ENCODE results near the gene TUBA1B.

Gene TUBA1B

GRCh38 chr12:49126852-49127763, 4.1 kb downstream of the TUBA1B start:
- no peak for DNase-seq

GRCh38 chr12:49121047-49121696, 10.0 kb downstream of the TUBA1B start:
- no peak for DNase-seq

DNA sequence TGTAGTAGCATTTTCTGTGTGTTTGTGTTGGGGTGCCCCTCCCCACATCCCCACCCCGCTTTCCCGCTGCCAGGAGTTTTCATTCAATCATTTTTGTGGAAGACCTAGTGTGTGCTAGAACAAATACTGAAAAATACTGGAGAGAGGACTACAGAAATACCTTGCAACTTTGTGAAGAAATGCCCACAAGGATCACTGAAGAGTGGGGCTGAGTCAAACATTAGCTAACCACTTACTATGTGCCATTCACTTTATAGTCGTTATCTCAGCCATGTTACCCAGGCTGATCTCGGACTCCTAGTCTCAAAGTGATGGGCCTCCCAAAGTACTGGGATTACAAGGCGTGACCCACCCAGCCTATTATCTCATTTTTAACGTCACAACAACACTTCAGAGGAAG, 20.0 kb downstream of the TUBA1B start:
- no peak for DNase-seq

DNA sequence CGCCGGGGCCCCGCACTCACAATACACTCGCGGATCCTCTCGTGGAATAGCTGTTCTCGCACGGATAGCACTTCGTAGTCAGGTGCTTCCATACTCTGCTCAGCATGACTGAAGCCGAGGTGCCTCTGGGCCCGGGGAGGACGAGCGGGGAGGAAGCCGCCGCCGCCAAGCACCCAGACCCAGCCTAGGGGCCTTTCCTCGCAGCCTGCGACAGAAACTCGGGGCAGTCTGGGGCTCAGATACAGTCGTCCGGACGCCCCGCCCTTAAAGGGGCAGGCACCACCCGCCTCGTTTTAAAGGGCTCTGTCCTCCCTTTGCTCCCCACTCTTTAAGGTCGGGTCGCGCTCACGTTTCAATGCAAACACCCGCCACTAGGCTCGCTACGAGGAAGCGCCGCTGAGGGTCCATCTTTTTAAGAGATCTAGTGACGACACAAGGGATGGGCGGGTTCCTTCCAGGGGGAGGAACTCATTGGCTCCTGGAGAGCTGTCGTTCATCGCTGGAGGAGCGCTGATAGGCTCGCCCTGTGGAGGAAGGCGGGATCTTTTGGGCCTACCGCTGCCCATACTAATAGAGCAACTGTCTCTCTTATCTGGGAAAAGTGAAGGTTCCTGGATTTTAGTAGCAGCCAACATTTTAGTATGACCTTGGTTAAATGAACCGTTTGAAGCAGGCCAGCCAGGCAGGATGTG, 20.6 kb downstream of the TUBA1B start, which contains the start of gene LMBR1L:
Gene LMBR1L, minus strand, starts transcription at position 384 of the 692 bp plus-strand sequence. Its CDS starts 292 bp downstream, at position 92.
- DNase-seq: peak; percentile 89

- DNase-seq: no peak
These were observed 21.3 kb downstream of the TUBA1B start for GRCh38 chr12:49109641-49110463.

DNA sequence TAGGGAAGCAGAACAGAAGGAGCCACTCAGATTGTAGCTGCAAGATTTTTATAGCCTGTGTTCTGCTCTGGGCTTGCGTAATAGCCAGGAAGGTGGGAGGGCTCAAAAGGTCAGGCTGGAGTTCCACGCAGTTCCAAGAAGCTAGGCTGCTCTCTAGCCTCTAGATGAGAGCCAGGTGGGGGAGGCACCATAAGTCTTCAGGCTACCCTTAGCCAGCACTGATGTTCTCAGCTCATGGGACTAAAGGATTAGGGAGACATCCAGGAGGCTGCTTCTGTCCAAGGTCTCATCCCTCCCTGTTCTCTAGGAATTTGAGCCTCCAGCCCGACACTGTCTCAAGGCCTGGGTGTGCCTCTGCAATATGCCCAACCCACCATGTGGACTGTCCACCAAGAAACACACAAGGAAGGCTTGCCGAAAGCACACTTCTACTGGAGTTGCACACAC, 22.2 kb downstream of the TUBA1B start:
- no peak for DNase-seq

DNA sequence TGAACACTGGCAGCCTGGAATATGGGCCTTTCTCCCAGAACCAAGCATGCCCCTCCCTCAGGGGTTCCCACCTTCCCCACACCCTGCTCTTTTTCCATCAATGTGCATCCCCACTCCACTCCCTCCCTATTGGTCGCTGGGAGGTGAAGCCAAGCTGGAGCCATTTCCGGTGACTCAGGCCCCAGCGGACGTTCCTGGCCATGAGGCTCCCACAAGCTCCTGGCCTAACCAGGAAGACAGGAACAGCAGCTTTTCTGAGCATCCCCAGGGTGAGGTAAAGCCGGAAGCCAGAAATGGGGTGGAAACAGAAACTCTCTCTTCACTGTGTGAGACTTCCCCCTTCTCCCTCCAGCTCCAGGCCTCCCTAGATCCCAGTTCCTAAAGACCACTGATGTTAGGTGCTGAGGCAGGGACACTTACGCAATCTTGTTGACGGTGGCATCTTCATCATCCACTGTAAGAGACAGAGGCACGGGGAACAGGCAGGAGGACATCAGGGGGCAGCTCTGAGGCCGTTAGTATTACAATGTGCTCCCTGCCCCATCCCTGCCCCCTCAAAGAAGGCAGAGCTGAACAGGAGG, 25.6 kb downstream of the TUBA1B start:
- DNase-seq: no peak

DNA sequence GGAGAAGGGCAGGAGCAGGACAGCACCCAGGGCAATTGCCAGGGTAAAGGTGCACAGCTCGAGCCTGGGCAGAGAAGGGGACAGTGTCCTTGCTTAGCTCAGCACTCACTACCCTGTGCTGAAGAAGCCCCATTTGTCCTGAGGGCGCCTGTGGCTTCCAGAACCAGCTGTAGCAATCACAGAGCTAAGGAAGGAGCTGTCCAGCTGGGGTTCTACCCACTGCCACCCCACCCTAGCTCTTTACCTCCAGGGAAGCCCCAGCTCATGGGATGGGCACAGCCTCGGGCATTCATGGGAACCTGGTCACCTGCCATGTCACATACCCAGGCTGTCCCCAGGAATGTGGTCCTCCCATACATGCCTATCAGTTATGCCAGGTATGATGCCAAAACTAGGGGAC, 26.4 kb downstream of the TUBA1B start:
- no peak for DNase-seq

- DNase-seq: no peak
These were observed 30.8 kb downstream of the TUBA1B start for GRCh38 chr12:49100380-49100779.

DNA sequence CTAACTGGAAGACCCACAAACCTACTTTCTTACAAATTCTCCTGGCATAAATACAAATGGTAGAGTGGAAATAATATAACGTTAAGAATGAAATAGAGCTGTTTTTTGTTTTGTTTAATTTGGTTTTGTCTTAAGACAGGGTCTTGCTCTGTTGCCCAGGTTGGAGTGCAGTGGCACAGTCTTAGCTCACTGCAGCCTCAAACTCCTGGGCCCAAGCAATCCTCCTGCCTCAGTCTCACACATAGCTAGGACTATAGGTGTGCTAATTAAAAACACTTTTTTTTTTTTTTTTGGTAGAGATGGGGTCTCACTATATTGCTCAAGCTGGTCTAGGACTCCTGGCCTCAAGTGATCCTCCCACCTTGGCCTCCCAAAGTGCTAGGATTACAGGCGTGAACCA, 32.5 kb downstream of the TUBA1B start:
- no peak for DNase-seq

- DNase-seq: peak; percentile 24
These were observed 33.2 kb downstream of the TUBA1B start for GRCh38 chr12:49098035-49098451.

DNA sequence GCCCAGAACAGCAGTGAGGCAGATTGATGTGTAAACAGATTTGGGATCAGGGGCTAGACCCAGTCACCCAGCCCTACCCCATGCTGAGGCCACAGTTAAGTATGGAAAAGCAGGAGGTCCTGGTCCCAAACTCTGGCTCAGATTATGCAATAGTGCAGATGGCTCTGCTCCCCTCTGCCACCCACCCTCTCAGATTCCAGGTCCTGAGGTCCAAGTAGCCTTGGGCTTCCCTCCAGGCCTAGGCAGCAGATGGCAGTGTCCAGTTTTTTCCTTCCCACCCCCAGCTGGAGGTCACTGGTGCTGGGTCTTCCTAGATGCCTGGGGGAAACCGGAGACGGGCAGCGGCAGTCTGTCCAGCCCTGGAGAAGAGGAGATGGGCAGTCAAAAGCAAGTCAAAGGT, 33.8 kb downstream of the TUBA1B start:
- DNase-seq: no peak

DNA sequence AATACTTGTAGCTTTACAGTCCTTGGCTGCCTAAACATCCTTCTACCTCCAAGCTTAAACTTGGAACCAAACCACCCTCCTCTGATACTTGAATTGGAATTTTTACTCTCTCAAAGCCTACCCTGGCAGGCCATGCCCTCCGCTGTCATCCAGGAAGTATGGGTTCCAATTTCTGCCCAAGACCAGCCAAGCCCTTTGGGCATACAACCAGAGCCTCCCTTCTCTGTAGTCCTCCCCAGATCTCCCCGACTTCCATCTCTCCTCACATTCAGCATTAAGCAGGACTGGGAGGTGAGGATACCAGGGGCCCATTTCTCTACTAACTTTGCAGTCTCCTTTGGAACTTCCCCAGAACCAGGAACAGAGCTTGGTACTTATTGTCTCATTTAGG, 36.2 kb downstream of the TUBA1B start:
- DNase-seq: no peak

DNA sequence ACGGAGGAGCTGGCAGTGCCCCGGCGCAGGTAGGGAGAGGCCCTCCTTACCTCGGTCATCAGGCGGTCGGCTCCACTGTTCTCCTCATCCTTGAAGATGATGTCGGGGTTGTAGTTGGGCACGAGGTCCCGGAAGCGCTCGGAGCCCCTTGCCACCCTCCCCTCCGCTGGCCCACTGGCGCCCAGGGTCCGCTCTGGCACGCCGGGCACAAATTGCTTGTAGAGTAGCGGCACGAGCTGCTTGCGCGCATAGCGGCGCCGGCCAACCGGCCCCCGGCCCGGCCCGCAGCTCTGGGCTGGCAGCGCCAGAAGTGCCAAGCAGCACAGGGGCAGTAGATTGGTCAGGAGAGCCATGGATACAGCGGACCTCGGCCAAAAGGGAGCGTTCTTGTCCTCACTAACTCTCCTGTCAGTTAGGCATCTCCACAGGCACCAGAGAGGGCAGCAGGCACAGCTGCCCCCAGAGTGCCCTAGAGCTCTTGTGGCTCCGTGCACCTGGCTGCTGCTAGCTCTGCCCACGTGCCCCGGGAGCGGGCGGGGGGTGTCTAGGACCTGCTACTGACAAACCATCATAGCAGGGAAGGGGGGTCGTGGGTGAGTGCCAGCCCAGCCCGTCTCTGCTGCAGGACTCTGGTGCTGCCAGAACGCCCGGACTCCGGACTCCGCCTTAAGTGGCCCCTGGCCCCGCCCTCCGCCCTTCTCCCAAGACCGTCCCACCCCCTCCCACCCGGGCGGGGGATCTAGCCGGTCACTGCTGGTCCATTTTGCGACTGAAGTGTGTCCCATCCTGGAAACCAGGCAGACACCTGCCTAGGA, 36.8 kb downstream of the TUBA1B start, which contains the start of gene DHH:
Gene DHH, minus strand, starts transcription at position 642 of the 815 bp plus-strand sequence. Its CDS starts 289 bp downstream, at position 353.
- DNase-seq: no peak

GRCh38 chr12:49093792-49094159, 37.4 kb downstream of the TUBA1B start:
- no peak for DNase-seq

DNA sequence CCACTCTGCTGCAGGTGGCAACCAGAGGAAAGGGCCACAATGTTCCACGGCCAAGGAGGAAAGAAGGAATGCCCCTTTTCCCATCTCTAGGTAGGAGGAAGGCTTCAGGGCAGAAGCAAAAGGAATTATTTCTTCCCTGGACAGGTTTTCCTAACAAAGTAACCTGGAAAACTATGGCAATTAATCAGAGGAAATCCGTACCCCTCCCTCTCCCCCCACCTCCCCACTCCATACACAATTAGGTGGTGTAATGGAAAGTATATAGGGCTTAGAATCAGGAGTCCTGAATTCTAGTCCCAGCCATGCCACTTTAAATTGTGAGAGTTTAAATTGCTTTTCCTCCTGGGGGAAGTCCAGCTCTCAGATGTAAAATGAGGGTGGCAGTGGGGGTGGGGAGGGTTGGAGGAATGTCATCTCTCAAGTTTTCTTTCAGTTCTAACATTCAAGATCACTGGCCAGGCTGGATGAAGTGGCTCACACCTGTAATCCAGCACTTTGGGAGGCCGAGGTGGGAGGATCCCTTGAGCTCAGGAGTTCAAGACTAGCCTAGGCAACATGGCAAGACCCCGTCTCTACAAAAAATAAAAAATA, 38.3 kb downstream of the TUBA1B start:
- no peak for DNase-seq

DNA sequence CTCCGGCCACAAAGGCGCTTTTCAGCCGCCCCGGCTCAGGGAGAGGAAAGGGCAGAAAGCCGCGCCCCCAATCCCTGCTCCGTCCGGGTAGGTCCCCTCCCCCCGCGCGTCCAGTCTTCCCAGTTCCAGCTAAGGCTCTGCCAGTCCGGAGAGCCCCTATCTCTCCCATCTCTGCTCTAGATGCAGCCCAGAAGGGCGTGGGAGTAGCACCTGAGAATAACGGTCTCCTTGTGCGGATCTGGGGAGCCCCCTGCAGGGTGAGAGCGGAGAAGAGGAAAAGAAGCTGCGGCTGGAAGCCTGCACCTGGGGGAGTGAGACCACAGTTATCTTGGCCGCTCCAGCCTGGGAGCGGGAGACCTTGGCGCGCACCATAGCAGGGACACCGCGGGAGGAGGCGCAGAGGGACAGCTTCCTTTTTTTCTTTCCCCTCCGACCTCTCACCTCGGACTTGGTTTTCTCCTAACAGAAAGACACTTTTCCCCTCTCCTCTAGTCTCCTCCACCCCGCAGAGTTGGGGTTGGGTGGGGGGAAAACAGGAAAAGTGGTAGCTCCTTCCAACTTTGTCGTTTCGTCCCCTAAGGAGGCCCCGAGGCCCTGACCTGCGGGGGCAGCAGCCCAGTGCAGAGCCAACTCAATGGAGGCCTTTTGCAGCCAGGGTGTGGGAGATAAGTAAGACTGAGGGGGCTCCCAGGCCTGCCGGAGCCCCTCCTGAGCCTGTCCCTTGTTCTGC, 38.9 kb downstream of the TUBA1B start:
- DNase-seq: no peak

DNA sequence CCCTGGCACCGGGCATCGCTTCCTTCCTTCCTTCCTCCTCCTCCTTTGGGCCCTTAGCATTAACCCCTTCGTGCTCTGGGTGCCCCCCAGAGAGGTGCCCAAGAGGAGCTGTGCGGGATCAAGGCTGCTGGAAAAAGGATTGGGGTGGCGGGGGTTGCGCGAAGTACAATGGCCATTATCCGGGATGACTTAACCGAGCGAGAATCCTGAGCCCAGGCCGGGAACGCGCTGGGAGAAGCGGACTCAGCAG, 39.4 kb downstream of the TUBA1B start:
- no peak for DNase-seq

- no peak for DNase-seq
These were observed 39.9 kb downstream of the TUBA1B start for GRCh38 chr12:49091056-49091835.

Measured in KG1 (cell line).